Neural cell (in vitro differentiated cells): ENCODE measurements around the gene CALY. TPM values are rescaled to one million over a fixed set of nuclear protein-coding genes. Genes with fewer than 3 reads are reported as not detected.

Source experiments
- H2AFZ ChIP-seq: fragments of 200-600, 300-800 bp; sonication (generic), shearing (Covaris generic); 2 replicates; pipeline ENCODE4 v1.6.0; 2014; ENCODE audit warnings: low read depth, mild to moderate bottlenecking, antibody characterized with exemption, low read length, moderate library complexity
- H3F3A ChIP-seq: fragments of 200-600 bp; shearing (Covaris generic); 2 replicates; pipeline ENCODE4 v1.6.1; 2016; ENCODE audit warnings: mild to moderate bottlenecking, moderate library complexity, mixed read lengths, antibody characterized with exemption, low read length; ENCODE audit not compliant: insufficient read depth, poor library complexity, severe bottlenecking
- H3K27ac ChIP-seq: fragments of 200-600, 300-800 bp; sonication (generic), shearing (Covaris generic); 2 replicates; pipeline ENCODE4 v1.5.1; 2014; ENCODE audit warnings: mild to moderate bottlenecking, low read length, moderate library complexity
- H3K27me3 ChIP-seq: fragments of 300-800, 200-600 bp; sonication (generic), shearing (Covaris generic); 2 replicates; pipeline ENCODE4 v1.6.0; 2014; ENCODE audit warnings: mild to moderate bottlenecking, low read depth, low read length, moderate library complexity; ENCODE audit not compliant: insufficient read depth
- H3K36me3 ChIP-seq: fragments of 300-800, 200-600 bp; sonication (generic), shearing (Covaris generic); 2 replicates; pipeline ENCODE4 v1.5.1; 2014; ENCODE audit warnings: mild to moderate bottlenecking, antibody characterized with exemption, low read length, moderate library complexity; ENCODE audit not compliant: insufficient read depth
- H3K4me2 ChIP-seq: fragments of 300-800, 200-600 bp; sonication (generic), shearing (Covaris generic); 2 replicates; pipeline ENCODE4 v1.6.0; 2014; ENCODE audit warnings: mild to moderate bottlenecking, low read length
- H3K4me3 ChIP-seq: fragments of 300-800, 200-600 bp; sonication (generic), shearing (Covaris generic); 2 replicates; pipeline ENCODE4 v1.5.1; 2014; ENCODE audit warnings: mild to moderate bottlenecking, low read length, moderate library complexity
- H3K79me2 ChIP-seq: fragments of 200-600 bp; shearing (Covaris generic); replicated peaks from 2 replicates; pipeline ENCODE4 v1.6.0; 2014; ENCODE audit warnings: mild to moderate bottlenecking, low read length, moderate library complexity; ENCODE audit not compliant: insufficient read depth
- H3K9ac ChIP-seq: fragments of 300-800, 200-600 bp; sonication (generic), shearing (Covaris generic); 2 replicates; pipeline ENCODE4 v1.6.1; 2016; ENCODE audit warnings: mild to moderate bottlenecking, low read length, mixed read lengths
- H3K9me2 ChIP-seq: fragments of 200-600 bp; shearing (Covaris generic); 2 replicates; pipeline ENCODE4 v1.6.1; 2016; ENCODE audit warnings: mild to moderate bottlenecking, low read length, mixed read lengths; ENCODE audit not compliant: insufficient read depth
- H3K9me3 ChIP-seq: fragments of 200-600, 300-800 bp; sonication (generic), shearing (Covaris generic); 2 replicates; pipeline ENCODE4 v1.6.1; 2016; ENCODE audit warnings: mild to moderate bottlenecking, mixed run types, low read length, moderate library complexity, mixed read lengths
- H4K20me1 ChIP-seq: fragments of 200-600 bp; shearing (Covaris generic); 2 replicates; pipeline ENCODE4 v1.6.1; 2016; ENCODE audit warnings: mild to moderate bottlenecking, mixed run types; ENCODE audit not compliant: insufficient read depth
- EP300 ChIP-seq: fragments of 450-650 bp; conservative IDR thresholded peaks from 2 replicates; pipeline ENCODE4 v1.6.1; 2014; ENCODE audit warnings: antibody characterized with exemption, mild to moderate bottlenecking, moderate library complexity; ENCODE audit not compliant: poor library complexity, severe bottlenecking
- EZH2 ChIP-seq: fragments of 200-600, 300-800 bp; shearing (Covaris generic), sonication (generic); IDR thresholded peaks from 2 replicates; pipeline ENCODE4 v1.6.1; 2014; ENCODE audit warnings: antibody characterized with exemption, low read length, borderline replicate concordance, mild to moderate bottlenecking; ENCODE audit not compliant: insufficient read depth, poor library complexity, severe bottlenecking
- MXI1 ChIP-seq: fragments of 450-650 bp; conservative IDR thresholded peaks from 2 replicates; pipeline ENCODE4 v1.6.1; 2014; ENCODE audit warnings: antibody characterized with exemption, mild to moderate bottlenecking; ENCODE audit not compliant: poor library complexity, severe bottlenecking
- POLR2AphosphoS5 ChIP-seq: IDR thresholded peaks from 2 replicates; pipeline ENCODE4 v1.6.1; 2012
- RAD21 ChIP-seq: fragments of 450-650 bp; conservative IDR thresholded peaks from 2 replicates; pipeline ENCODE4 v1.6.1; 2014; ENCODE audit warnings: antibody characterized with exemption, mild to moderate bottlenecking, moderate library complexity
- SMC3 ChIP-seq: fragments of 450-650 bp; conservative IDR thresholded peaks from 2 replicates; pipeline ENCODE4 v1.6.1; 2014; ENCODE audit warnings: antibody characterized with exemption, mild to moderate bottlenecking, moderate library complexity; ENCODE audit not compliant: poor library complexity
- TAF1 ChIP-seq: IDR thresholded peaks from 2 replicates; pipeline ENCODE4 v1.6.1; 2012; ENCODE audit warnings: low read depth
- polyA plus RNA-seq: library from polyadenylated mRNA; depleted of rRNA; stranded (reverse); fragments of >200 nt; gene quantifications from 2 replicates; pipeline ENCODE4 v1.2.3, GENCODE V29; 2014
- TF ChIP-seq, protein P1 (sequence below): IDR thresholded peaks from 2 replicates; pipeline ENCODE4 v1.6.1; 2012; ENCODE audit warnings: borderline replicate concordance
- TF ChIP-seq, protein P2 (sequence below): fragments of 450-650 bp; IDR thresholded peaks from 2 replicates; pipeline ENCODE4 v1.5.1; 2014; ENCODE audit warnings: antibody characterized with exemption, mild to moderate bottlenecking, moderate library complexity; ENCODE audit not compliant: poor library complexity, severe bottlenecking

The CALY gene
- polyA plus RNA-seq, 1 donor from 2014 or later, result 3.7 TPM

DNA sequence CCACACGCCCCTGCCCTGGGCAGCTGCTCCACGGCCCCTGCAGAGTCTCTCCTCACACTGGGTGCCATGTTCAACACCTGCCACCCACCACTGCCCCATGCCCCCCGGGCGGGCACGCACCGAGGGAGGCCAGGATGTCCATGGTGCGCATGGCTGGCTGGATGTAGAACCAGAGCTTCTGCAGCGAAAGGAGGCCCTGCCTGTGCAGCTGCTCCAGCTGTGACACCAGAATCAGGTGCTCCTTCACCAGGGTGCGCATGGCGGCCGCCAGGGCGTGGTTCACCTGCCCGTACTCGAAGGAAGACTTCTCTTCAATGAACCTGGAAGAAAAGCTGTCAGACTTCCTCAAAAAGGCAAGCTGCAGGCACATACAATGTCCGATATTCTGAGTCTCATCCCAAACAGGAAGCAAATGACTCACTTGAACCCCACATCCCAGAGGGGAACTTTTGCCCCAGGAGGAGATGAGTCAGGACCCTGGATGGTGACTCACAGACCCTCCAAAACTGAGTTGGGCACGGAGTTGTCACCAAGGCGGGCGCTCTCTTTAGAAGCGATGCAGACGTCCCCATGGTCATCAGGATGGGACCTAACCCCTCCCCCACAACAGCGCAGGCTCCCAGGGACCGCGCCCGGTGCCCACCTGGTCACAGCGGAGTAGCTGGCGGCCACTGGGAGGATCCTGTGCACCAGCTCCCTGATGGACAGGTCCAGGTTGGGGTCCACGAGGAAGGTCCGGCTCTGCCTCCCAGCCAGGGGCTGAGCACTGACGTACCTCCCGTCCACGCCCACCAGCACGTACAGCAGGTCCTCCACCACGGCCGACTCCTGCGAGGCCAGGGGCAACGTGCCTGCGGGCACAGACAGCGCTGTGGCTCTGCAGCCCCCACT is 43.5 kb downstream of the CALY start:
- Histone ChIP-seq H3K4me3 (no peak overlapping the region), H3K9me2 (no peaks in the 10 kb centered on the region), H4K20me1 (no peaks in the 10 kb centered on the region), H3K9me3 (no peaks in the 10 kb centered on the region), H3K27ac (no peak overlapping the region), H2AFZ (no peak overlapping the region), H3K9ac (no peak overlapping the region), H3K36me3 (no peaks in the 10 kb centered on the region), H3F3A (no peaks in the 10 kb centered on the region), H3K79me2 (no peaks in the 10 kb centered on the region), H3K27me3 (no peaks in the 10 kb centered on the region), H3K4me2 (no peak overlapping the region)
- TF ChIP-seq, protein P1, sequence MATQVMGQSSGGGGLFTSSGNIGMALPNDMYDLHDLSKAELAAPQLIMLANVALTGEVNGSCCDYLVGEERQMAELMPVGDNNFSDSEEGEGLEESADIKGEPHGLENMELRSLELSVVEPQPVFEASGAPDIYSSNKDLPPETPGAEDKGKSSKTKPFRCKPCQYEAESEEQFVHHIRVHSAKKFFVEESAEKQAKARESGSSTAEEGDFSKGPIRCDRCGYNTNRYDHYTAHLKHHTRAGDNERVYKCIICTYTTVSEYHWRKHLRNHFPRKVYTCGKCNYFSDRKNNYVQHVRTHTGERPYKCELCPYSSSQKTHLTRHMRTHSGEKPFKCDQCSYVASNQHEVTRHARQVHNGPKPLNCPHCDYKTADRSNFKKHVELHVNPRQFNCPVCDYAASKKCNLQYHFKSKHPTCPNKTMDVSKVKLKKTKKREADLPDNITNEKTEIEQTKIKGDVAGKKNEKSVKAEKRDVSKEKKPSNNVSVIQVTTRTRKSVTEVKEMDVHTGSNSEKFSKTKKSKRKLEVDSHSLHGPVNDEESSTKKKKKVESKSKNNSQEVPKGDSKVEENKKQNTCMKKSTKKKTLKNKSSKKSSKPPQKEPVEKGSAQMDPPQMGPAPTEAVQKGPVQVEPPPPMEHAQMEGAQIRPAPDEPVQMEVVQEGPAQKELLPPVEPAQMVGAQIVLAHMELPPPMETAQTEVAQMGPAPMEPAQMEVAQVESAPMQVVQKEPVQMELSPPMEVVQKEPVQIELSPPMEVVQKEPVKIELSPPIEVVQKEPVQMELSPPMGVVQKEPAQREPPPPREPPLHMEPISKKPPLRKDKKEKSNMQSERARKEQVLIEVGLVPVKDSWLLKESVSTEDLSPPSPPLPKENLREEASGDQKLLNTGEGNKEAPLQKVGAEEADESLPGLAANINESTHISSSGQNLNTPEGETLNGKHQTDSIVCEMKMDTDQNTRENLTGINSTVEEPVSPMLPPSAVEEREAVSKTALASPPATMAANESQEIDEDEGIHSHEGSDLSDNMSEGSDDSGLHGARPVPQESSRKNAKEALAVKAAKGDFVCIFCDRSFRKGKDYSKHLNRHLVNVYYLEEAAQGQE, result no peak
- TF ChIP-seq EZH2 (no peak), RAD21 (no peak), SMC3 (no peak), TAF1 (no peak), MXI1 (no peak)
- TF ChIP-seq, protein P2, sequence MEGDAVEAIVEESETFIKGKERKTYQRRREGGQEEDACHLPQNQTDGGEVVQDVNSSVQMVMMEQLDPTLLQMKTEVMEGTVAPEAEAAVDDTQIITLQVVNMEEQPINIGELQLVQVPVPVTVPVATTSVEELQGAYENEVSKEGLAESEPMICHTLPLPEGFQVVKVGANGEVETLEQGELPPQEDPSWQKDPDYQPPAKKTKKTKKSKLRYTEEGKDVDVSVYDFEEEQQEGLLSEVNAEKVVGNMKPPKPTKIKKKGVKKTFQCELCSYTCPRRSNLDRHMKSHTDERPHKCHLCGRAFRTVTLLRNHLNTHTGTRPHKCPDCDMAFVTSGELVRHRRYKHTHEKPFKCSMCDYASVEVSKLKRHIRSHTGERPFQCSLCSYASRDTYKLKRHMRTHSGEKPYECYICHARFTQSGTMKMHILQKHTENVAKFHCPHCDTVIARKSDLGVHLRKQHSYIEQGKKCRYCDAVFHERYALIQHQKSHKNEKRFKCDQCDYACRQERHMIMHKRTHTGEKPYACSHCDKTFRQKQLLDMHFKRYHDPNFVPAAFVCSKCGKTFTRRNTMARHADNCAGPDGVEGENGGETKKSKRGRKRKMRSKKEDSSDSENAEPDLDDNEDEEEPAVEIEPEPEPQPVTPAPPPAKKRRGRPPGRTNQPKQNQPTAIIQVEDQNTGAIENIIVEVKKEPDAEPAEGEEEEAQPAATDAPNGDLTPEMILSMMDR, result no peak

DNA sequence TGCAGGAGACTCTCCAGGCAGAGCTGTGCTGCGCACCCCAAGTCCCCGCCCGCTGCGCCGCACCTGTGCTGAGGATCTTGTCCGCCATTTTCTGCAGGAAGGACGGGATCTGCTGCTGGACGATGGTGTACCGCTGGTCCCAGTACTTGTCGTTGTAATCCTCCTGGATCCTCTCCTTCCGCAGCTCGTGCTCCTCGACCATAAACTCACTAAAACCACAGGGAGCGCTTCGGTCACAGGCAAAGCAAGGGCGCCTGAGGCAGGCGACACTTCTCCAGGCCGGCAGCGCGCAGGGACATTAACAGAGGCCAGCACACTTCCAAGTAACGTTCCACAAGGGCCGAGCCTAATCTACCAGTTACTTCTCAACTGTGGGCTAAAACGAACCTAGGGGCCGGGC is 46.9 kb downstream of the CALY start:
- H3K4me3 ChIP-seq, result no peak overlapping the region
- no peaks in the 10 kb centered on the region for H3K9me3 ChIP-seq
- no peaks in the 10 kb centered on the region for H3K36me3 ChIP-seq
- no peak overlapping the region for H2AFZ ChIP-seq
- no peak overlapping the region for H3K27ac ChIP-seq
- TF ChIP-seq MXI1 (no peak), RAD21 (no peak), EZH2 (no peak), TAF1 (no peak), POLR2AphosphoS5 (no peak), EP300 (no peak), SMC3 (no peak)
- TF ChIP-seq, protein P2, result no peak
- TF ChIP-seq, protein P1, result no peak
- H3K9me2 ChIP-seq, result no peaks in the 10 kb centered on the region
- no peaks in the 10 kb centered on the region for H3F3A ChIP-seq
- H3K9ac ChIP-seq, result no peak overlapping the region
- no peaks in the 10 kb centered on the region for H3K79me2 ChIP-seq
- H4K20me1 ChIP-seq, result no peaks in the 10 kb centered on the region
- no peaks in the 10 kb centered on the region for H3K27me3 ChIP-seq
- no peak overlapping the region for H3K4me2 ChIP-seq
